Measurements from ENCODE around the gene ADGRE1. TPM values are rescaled to one million over a fixed set of nuclear protein-coding genes. Genes with fewer than 3 reads are reported as not detected.

Gene ADGRE1
- total and polyA plus RNA-seq, 2 of the 8 experiments (the other 6 are each of a cell fraction or from before 2014, with no cell fraction given) = not detected

GRCh38 chr19:6853868-6854267 lies 33.5 kb upstream of the ADGRE1 start (continued):
- TF ChIP-seq CHD7 (IDR thresholded peaks at IDR 0.05; ENCODE audit: insufficient replicate concordance, low read length) (no peak), JUN (IDR thresholded peaks at IDR 0.05; ENCODE audit: low read depth, low read length) (no peak), E2F6 (IDR thresholded peaks at IDR 0.05) (no peak), EZH2 (IDR thresholded peaks at IDR 0.05; ENCODE audit: low read depth, low read length, severe bottlenecking) (no peak), KDM1A (IDR thresholded peaks at IDR 0.05; ENCODE audit: borderline replicate concordance, low read length) (no peak)

Measured in H1 (cell line).